ENCODE measurements around the gene FGGY.

FGGY gene

DNA sequence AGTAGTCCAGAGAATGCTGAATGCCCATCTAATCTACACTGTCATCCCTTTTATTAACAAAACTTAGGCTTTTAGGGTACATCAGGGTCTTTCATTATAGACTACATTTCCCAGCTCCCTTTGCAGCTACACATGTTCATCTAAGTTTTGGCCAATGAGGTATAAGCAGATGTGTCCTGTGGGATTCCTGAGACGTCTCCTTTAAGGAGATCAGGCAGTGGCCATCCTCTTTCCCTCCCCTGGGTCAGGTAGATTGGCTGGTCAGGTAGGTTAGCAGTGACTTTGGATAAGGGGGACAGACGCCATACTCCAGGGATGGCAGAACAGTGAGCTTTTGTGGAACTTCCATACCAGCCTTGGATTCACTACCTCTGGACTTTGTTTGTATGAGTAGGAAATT is 188.3 kb downstream of the FGGY start:
- DNase-seq (no peak), ATAC-seq (ENCODE audit: insufficient read depth, low read depth) (no peak)
- H3K4me2 ChIP-seq (ENCODE audit: insufficient read depth, low read length): no peak overlapping the region
- H3K36me3 ChIP-seq (ENCODE audit: insufficient read depth, low read length): no peaks in the 10 kb centered on the region
- no peaks in the 10 kb centered on the region for H3K9me3 ChIP-seq (ENCODE audit: insufficient read depth, low read length, severe bottlenecking)
- H3K27me3 ChIP-seq (ENCODE audit: insufficient read depth, low read length, poor library complexity): no peaks in the 10 kb centered on the region
- no peak overlapping the region for H3K27ac ChIP-seq (ENCODE audit: low read length)
- H3K79me2 ChIP-seq (ENCODE audit: insufficient read depth, low read length): no peaks in the 10 kb centered on the region
- peaks cover 11% of the 10 kb centered on the region for H3K4me1 ChIP-seq (ENCODE audit: insufficient read depth, low read length)
- H4K20me1 ChIP-seq (ENCODE audit: insufficient read depth, low read length): no peaks in the 10 kb centered on the region
- TF ChIP-seq, protein P1, sequence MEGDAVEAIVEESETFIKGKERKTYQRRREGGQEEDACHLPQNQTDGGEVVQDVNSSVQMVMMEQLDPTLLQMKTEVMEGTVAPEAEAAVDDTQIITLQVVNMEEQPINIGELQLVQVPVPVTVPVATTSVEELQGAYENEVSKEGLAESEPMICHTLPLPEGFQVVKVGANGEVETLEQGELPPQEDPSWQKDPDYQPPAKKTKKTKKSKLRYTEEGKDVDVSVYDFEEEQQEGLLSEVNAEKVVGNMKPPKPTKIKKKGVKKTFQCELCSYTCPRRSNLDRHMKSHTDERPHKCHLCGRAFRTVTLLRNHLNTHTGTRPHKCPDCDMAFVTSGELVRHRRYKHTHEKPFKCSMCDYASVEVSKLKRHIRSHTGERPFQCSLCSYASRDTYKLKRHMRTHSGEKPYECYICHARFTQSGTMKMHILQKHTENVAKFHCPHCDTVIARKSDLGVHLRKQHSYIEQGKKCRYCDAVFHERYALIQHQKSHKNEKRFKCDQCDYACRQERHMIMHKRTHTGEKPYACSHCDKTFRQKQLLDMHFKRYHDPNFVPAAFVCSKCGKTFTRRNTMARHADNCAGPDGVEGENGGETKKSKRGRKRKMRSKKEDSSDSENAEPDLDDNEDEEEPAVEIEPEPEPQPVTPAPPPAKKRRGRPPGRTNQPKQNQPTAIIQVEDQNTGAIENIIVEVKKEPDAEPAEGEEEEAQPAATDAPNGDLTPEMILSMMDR (IDR thresholded peaks at IDR 0.05; ENCODE audit: borderline replicate concordance, extremely low read depth, low read length, poor library complexity, severe bottlenecking): no peak
- no peak overlapping the region for H2AFZ ChIP-seq (ENCODE audit: low read depth, low read length)
- H3K9ac ChIP-seq (ENCODE audit: low read depth, low read length): no peak overlapping the region
- no peak overlapping the region for H3K4me3 ChIP-seq (ENCODE audit: low read depth in 1 of 2, low read length in 2 of 2)

GRCh38 chr1:59485949-59486348 is 189.1 kb downstream of the FGGY start:
- Histone ChIP-seq H3K4me1 (ENCODE audit: insufficient read depth, low read length) (peaks cover 11% of the 10 kb centered on the region), H3K36me3 (ENCODE audit: insufficient read depth, low read length) (no peaks in the 10 kb centered on the region), H3K27ac (ENCODE audit: low read length) (no peak overlapping the region), H2AFZ (ENCODE audit: low read depth, low read length) (no peak overlapping the region), H3K4me2 (ENCODE audit: insufficient read depth, low read length) (no peak overlapping the region), H3K9ac (ENCODE audit: low read depth, low read length) (no peak overlapping the region), H3K9me3 (ENCODE audit: insufficient read depth, low read length, severe bottlenecking) (no peaks in the 10 kb centered on the region), H4K20me1 (ENCODE audit: insufficient read depth, low read length) (no peaks in the 10 kb centered on the region), H3K4me3 (ENCODE audit: low read depth in 1 of 2, low read length in 2 of 2) (no peak overlapping the region), H3K27me3 (ENCODE audit: insufficient read depth, low read length, poor library complexity) (no peaks in the 10 kb centered on the region), H3K79me2 (ENCODE audit: insufficient read depth, low read length) (no peaks in the 10 kb centered on the region)
- no peak for TF ChIP-seq EZH2 (IDR thresholded peaks at IDR 0.05; ENCODE audit: borderline replicate concordance, low read depth, low read length, severe bottlenecking)
- TF ChIP-seq, protein P1 (IDR thresholded peaks at IDR 0.05; ENCODE audit: borderline replicate concordance, extremely low read depth, low read length, poor library complexity, severe bottlenecking): no peak
- ATAC-seq (ENCODE audit: insufficient read depth, low read depth): no peak
- DNase-seq: no peak

DNA sequence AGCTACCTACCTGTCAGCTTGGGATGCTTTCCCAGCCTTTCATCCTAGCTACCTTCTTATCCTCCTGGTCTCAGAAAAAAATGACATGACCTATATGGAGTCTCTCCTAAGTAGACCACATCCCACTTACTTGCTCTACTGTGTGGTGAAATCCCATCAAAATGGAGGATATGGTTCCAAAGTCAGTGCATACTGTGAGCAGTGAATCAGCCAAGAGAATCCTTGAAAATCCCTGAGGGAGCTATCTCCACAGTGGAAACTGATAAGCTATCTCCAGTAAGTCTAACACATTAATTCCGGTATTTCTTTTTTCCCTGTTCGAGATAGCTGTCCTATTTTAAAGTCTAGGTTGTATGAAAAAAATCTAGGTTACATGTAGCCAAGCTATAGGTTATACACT is 189.7 kb downstream of the FGGY start:
- H3K4me1 ChIP-seq (ENCODE audit: insufficient read depth, low read length): peaks cover 11% of the 10 kb centered on the region
- no peak overlapping the region for H3K4me3 ChIP-seq (ENCODE audit: low read depth in 1 of 2, low read length in 2 of 2)
- DNase-seq (no peak), ATAC-seq (ENCODE audit: insufficient read depth, low read depth) (no peak)
- TF ChIP-seq EZH2 (IDR thresholded peaks at IDR 0.05; ENCODE audit: borderline replicate concordance, low read depth, low read length, severe bottlenecking): no peak
- TF ChIP-seq, protein P1 (IDR thresholded peaks at IDR 0.05; ENCODE audit: borderline replicate concordance, extremely low read depth, low read length, poor library complexity, severe bottlenecking): no peak
- H2AFZ ChIP-seq (ENCODE audit: low read depth, low read length): no peak overlapping the region
- no peak overlapping the region for H3K27ac ChIP-seq (ENCODE audit: low read length)
- H3K79me2 ChIP-seq (ENCODE audit: insufficient read depth, low read length): no peaks in the 10 kb centered on the region
- H3K4me2 ChIP-seq (ENCODE audit: insufficient read depth, low read length): no peak overlapping the region
- H3K9me3 ChIP-seq (ENCODE audit: insufficient read depth, low read length, severe bottlenecking): no peaks in the 10 kb centered on the region
- no peaks in the 10 kb centered on the region for H3K36me3 ChIP-seq (ENCODE audit: insufficient read depth, low read length)
- H3K9ac ChIP-seq (ENCODE audit: low read depth, low read length): no peak overlapping the region
- H3K27me3 ChIP-seq (ENCODE audit: insufficient read depth, low read length, poor library complexity): no peaks in the 10 kb centered on the region
- no peaks in the 10 kb centered on the region for H4K20me1 ChIP-seq (ENCODE audit: insufficient read depth, low read length)

All from DND-41 (cell line).